H1 (cell line): ENCODE data around the gene PTGES2. TPM values are rescaled to one million over a fixed set of nuclear protein-coding genes. Genes with fewer than 3 reads are reported as not detected.

ENCODE experiments used
- CHD7 ChIP-seq: fragments of 300-600 bp; sonication (generic); IDR thresholded peaks from 2 replicates; pipeline ENCODE4 v1.7.1; 2012; ENCODE audit warnings: low read length, moderate library complexity, mild to moderate bottlenecking, inconsistent platforms; ENCODE audit not compliant: insufficient replicate concordance
- CTBP2 ChIP-seq: IDR thresholded peaks from 2 replicates; pipeline ENCODE4 v1.7.0; 2011; ENCODE audit warnings: borderline replicate concordance, mild to moderate bottlenecking, moderate library complexity, mixed read lengths, low read length; ENCODE audit not compliant: insufficient read depth, insufficient read length
- JUN ChIP-seq: IDR thresholded peaks from 2 replicates; pipeline ENCODE4 v1.6.1; 2011; ENCODE audit warnings: low read depth, mild to moderate bottlenecking, improper control_type of control experiment, low read length
- JUND ChIP-seq: IDR thresholded peaks from 2 replicates; pipeline ENCODE4 v1.6.1; 2011; ENCODE audit warnings: mild to moderate bottlenecking, improper control_type of control experiment, low read length
- PHF8 ChIP-seq: fragments of 200-600 bp; sonication (generic); conservative IDR thresholded peaks from 2 replicates; pipeline ENCODE4 v1.7.1; 2012; ENCODE audit warnings: low read depth, mild to moderate bottlenecking, inconsistent platforms, low read length, moderate library complexity
- POLR2AphosphoS5 ChIP-seq: IDR thresholded peaks from 2 replicates; pipeline ENCODE4 v1.6.1; 2011; ENCODE audit warnings: low read depth, low read length
- SIN3A ChIP-seq, 2 experiments: IDR thresholded peaks in 1 of 2; conservative IDR thresholded peaks in 1 of 2; 2 replicates each; pipeline ENCODE4 v1.6.1; 2011 to 2012; ENCODE audit warnings: low read length in 2 of 2, improper control_type of control experiment in 1 of 2, low read depth in 1 of 2, mild to moderate bottlenecking in 1 of 2
- TBP ChIP-seq: IDR thresholded peaks from 2 replicates; pipeline ENCODE4 v1.6.1; 2011; ENCODE audit warnings: low read depth, low read length, improper control_type of control experiment
- TCF12 ChIP-seq: IDR thresholded peaks from 2 replicates; pipeline ENCODE4 v1.6.1; 2011; ENCODE audit warnings: low read depth, mild to moderate bottlenecking, low read length
- polyA plus RNA-seq, 7 experiments: library from polyadenylated mRNA; depleted of rRNA in 3 of 7; stranded (reverse) in 5 of 7; unstranded in 2 of 7; fragments of >200 nt in 5 of 7; fragments of 200-250 nt in 2 of 7; gene quantifications; 1 replicate in 5 of 7; 2 replicates in 1 of 7; 4 replicates in 1 of 7; pipeline versions ENCODE4 v1.2.1 to v1.2.3, GENCODE V29; 2011 to 2013; ENCODE audit warnings: missing spikeins in 2 of 7, mixed read lengths in 2 of 7
- total RNA-seq: library from RNA; stranded (reverse); fragmentation: NEBNext Ultra II Directional; extraction: Animal tissue kit (Norgen Biotek cat#: 25700); gene quantifications from 2 replicates; pipeline ENCODE4 v1.2.1, GENCODE V29; 2021

PTGES2 gene
- total and polyA plus RNA-seq, 2 of the 8 experiments (the other 6 are each of a cell fraction or from before 2014, with no cell fraction given): 80.7 to 81.2 TPM

GRCh38 chr9:128149001-128149701 is 21.6 kb upstream of the PTGES2 start, which contains the start of gene LCN2 (continued):
- no peak for TF ChIP-seq CHD7
- TF ChIP-seq JUN: no peak
- no peak for TF ChIP-seq CTBP2
- TF ChIP-seq JUND: no peak
- no peak for TF ChIP-seq TBP
- TF ChIP-seq POLR2AphosphoS5: no peak
- no peak for TF ChIP-seq TCF12
- TF ChIP-seq PHF8: no peak
- TF ChIP-seq SIN3A (conservative IDR thresholded peaks at IDR 0.05 in 1 of 2, IDR thresholded peaks at IDR 0.05 in 1 of 2; ENCODE audit: low read depth in 1 of 2, low read length in 2 of 2): no peak
